CD4-positive, CD25-positive, alpha-beta regulatory T cell (primary cell): ENCODE results near the gene GAL3ST1. TPM values are rescaled to one million over a fixed set of nuclear protein-coding genes. Genes with fewer than 3 reads are reported as not detected.
A peak's percentile ranks its signal among the peaks of the same experiment; 100 is the strongest.
"Not testable (repeated sequence)": the region's sequence is repeated elsewhere in the genome, so short reads cannot be mapped to it uniquely, and the experiment has no call there.

Source experiments
- ATAC-seq, 2 donors: fragments of 150-1000 bp; cut with Tn5 transposase; one replicate each; pipeline ENCODE4 v1.10.0; 2021; ENCODE audit warnings: low read depth in 2 of 2, moderate number of reproducible peaks in 2 of 2, moderate library complexity in 1 of 2
- DNase-seq, 3 donors: peaks; one replicate each; pipeline versions ENCODE4 v3.0.0 to v3.0.0-alpha.2; 2012 to 2022; ENCODE audit warnings: mixed read lengths in 1 of 3
- H3K27ac ChIP-seq: one replicate; pipeline ENCODE4 v1.7.0; 2013; ENCODE audit warnings: mild to moderate bottlenecking, low read length; ENCODE audit not compliant: insufficient read depth, poor library complexity, severe bottlenecking
- H3K27me3 ChIP-seq: one replicate; pipeline ENCODE4 v1.7.0; 2013; ENCODE audit warnings: low read length; ENCODE audit not compliant: control insufficient read depth, insufficient read depth
- H3K36me3 ChIP-seq: one replicate; pipeline ENCODE4 v1.7.0; 2013; ENCODE audit warnings: mild to moderate bottlenecking, low read length, moderate library complexity; ENCODE audit not compliant: control insufficient read depth, insufficient read depth
- H3K4me1 ChIP-seq: 2 replicates; pipeline ENCODE4 v1.7.0; 2013; ENCODE audit warnings: mild to moderate bottlenecking, low read length; ENCODE audit not compliant: insufficient read depth, control insufficient read depth, poor library complexity, severe bottlenecking
- H3K4me3 ChIP-seq: one replicate; pipeline ENCODE4 v1.7.0; 2013; ENCODE audit warnings: low read depth, mild to moderate bottlenecking, low read length, moderate library complexity
- H3K9me3 ChIP-seq, 2 experiments: 1 replicate in 1 of 2; 2 replicates in 1 of 2; pipeline ENCODE4 v1.7.0; 2013; ENCODE audit warnings: low read length in 2 of 2, mild to moderate bottlenecking in 1 of 2, moderate library complexity in 1 of 2; ENCODE audit not compliant: control insufficient read depth in 2 of 2
- H3K27ac Mint-ChIP-seq, 3 donors: one replicate each; pipeline ENCODE4 v1.8.0; 2020 to 2022; ENCODE audit warnings: mild to moderate bottlenecking in 3 of 3, mixed read lengths in 3 of 3, moderate library complexity in 2 of 3
- H3K27me3 Mint-ChIP-seq: one replicate; pipeline ENCODE4 v1.8.0; 2022; ENCODE audit warnings: mild to moderate bottlenecking, mixed read lengths
- H3K36me3 Mint-ChIP-seq: one replicate; pipeline ENCODE4 v1.8.0; 2020; ENCODE audit warnings: mixed read lengths
- H3K4me1 Mint-ChIP-seq, 4 donors: one replicate each; pipeline ENCODE4 v1.8.0; 2020 to 2022; ENCODE audit warnings: mixed read lengths in 4 of 4, mild to moderate bottlenecking in 1 of 4
- H3K4me3 Mint-ChIP-seq, 4 donors: one replicate each; pipeline ENCODE4 v1.8.0; 2020 to 2022; ENCODE audit warnings: mild to moderate bottlenecking in 4 of 4, mixed read lengths in 4 of 4, moderate library complexity in 3 of 4
- H3K9me3 Mint-ChIP-seq, 7 donors: one replicate each; pipeline ENCODE4 v1.8.0; 2020 to 2022; ENCODE audit warnings: mixed read lengths in 7 of 7, mild to moderate bottlenecking in 3 of 7, moderate library complexity in 2 of 7
- polyA plus RNA-seq, 4 donors: library from polyadenylated mRNA; unstranded; fragments of 300-500 nt; fragmentation: Illumina TruSeq; gene quantifications; one replicate each; pipeline ENCODE4 v1.2.3, GENCODE V29; 2021
- total RNA-seq: library from RNA; stranded (reverse); gene quantifications from one replicate; pipeline ENCODE4 v1.2.3, GENCODE V29; 2022

The GAL3ST1 gene
- total and polyA plus RNA-seq, 5 donors from 2014 or later, result 0.44 to 0.49 TPM; not detected in 3

DNA sequence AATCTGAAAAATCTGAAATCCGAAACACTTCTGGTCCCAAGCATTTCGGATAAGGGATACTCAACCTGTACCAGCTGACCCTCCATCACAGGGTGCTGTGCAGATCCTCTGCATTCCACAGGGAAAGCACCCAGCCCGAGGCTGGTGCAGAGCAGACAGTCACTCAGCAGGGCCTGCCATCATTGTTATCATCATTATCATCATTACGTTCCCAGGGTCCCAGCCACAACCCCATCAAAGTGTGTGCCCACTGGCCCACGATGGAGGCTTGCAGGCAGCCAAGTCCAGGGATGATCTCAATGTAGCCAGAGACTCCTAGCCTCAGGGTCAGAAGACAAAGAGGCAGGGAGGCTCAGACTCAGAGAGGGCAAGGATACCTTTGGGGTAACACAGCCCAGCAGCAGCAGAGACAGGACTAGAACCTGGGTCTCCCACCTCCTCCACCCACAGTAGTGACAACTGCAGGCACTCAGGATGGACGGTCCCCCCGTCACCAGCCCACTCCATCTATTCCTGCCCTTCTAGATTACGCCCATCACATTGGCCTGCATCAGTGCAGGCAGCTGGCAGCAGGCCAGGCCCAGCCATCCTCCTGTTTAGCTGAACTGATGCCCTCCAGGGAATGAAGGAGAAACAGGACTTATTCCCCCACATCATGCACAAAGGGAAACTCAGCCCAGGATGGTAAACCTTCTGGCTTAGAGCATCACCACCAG lies 10.3 kb downstream of the GAL3ST1 start:
- H3K4me3 Mint-ChIP-seq, result no peak overlapping the region
- DNase-seq (no peak), ATAC-seq (no peak)
- no peaks in the 10 kb centered on the region for H3K27me3 ChIP-seq
- H3K36me3 ChIP-seq, result no peaks in the 10 kb centered on the region
- H3K27me3 Mint-ChIP-seq, result peaks cover 3% of the 10 kb centered on the region
- peaks cover 2% of the 10 kb centered on the region for H3K36me3 Mint-ChIP-seq
- H3K9me3 ChIP-seq, result no peaks in the 10 kb centered on the region
- H3K27ac ChIP-seq, result no peak overlapping the region
- H3K4me1 ChIP-seq, result no peaks in the 10 kb centered on the region
- H3K9me3 Mint-ChIP-seq, result no peaks in the 10 kb centered on the region
- H3K4me3 ChIP-seq, result no peak overlapping the region
- no peaks in the 10 kb centered on the region for H3K4me1 Mint-ChIP-seq
- H3K27ac Mint-ChIP-seq, result no peak overlapping the region

DNA sequence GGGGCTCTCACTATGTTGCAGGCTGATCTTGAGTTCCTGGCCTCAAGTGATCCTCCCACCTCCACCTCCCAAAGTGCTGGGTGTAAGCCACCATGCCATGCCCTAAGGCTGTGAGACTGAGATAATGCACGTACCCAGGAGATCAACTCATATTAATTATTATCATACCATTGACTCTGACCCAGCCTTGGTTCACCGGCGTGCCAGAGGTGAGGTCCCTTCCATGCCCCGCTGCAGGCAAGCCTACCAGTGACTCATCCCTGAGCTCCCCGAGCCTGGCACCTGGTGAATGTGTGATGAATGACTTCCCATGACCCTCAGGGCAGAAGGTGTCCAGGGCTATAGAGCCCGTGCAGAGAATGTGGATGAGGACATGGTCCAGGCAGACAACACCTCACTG lies 12.1 kb downstream of the GAL3ST1 start:
- no peaks in the 10 kb centered on the region for H3K27me3 Mint-ChIP-seq
- no peaks in the 10 kb centered on the region for H3K27me3 ChIP-seq
- no peaks in the 10 kb centered on the region for H3K36me3 ChIP-seq

DNA sequence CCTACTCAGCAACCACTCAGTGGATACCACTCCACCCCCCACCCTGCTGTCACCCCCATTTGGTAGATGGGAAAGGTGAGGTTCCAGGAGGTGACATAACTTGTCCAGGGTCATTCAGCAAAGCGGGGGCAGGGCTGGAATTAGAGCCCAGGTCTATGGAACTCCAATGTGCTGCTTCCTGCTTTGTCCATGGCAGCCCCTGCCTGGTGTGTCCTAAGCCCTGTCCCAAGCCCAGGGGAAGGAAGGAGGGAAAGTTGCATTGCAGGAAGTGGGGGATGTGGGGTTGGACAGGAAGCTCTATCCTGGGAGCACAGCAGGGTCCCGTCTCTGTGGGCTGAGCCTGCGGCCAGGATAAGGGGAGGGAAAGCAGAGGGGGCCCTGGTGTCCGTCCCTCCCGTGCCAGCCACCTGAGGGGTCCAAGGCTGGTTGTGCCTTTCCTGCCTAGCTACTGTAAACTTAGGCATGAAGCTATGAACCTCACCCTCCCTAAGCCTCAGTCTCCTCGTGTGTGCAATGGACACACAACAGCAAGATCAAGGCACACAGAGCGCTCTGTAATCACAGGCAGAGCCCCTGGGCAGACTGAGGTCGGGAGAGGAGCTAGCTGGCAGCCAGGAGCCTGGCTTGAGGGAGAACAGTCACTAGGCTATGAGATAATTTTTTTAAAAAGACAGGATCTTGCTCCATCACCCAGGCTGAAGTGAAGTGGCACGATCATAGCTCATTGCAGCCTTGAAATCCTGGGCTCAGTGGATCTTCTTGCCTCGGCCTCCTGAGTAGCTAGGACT lies 12.9 kb downstream of the GAL3ST1 start:
- DNase-seq (no peak), ATAC-seq (no peak)
- H3K9me3 ChIP-seq, result no peaks in the 10 kb centered on the region
- Mint-ChIP-seq H3K9me3 (no peaks in the 10 kb centered on the region), H3K4me3 (no peak overlapping the region), H3K36me3 (no peaks in the 10 kb centered on the region), H3K27me3 (no peaks in the 10 kb centered on the region), H3K4me1 (no peaks in the 10 kb centered on the region), H3K27ac (no peak overlapping the region)
- no peak overlapping the region for H3K27ac ChIP-seq
- no peaks in the 10 kb centered on the region for H3K36me3 ChIP-seq
- H3K27me3 ChIP-seq, result no peaks in the 10 kb centered on the region
- no peaks in the 10 kb centered on the region for H3K4me1 ChIP-seq
- H3K4me3 ChIP-seq, result no peak overlapping the region

More for the DNA sequence above, 12.1 kb downstream of the GAL3ST1 start:
- DNase-seq (no peak), ATAC-seq (no peak)
- H3K4me3 ChIP-seq, result no peak overlapping the region
- H3K9me3 ChIP-seq, result no peaks in the 10 kb centered on the region
- Mint-ChIP-seq H3K36me3 (no peaks in the 10 kb centered on the region), H3K9me3 (no peaks in the 10 kb centered on the region), H3K4me3 (no peak overlapping the region), H3K27ac (no peak overlapping the region), H3K4me1 (no peaks in the 10 kb centered on the region)
- no peak overlapping the region for H3K27ac ChIP-seq
- no peaks in the 10 kb centered on the region for H3K4me1 ChIP-seq

DNA sequence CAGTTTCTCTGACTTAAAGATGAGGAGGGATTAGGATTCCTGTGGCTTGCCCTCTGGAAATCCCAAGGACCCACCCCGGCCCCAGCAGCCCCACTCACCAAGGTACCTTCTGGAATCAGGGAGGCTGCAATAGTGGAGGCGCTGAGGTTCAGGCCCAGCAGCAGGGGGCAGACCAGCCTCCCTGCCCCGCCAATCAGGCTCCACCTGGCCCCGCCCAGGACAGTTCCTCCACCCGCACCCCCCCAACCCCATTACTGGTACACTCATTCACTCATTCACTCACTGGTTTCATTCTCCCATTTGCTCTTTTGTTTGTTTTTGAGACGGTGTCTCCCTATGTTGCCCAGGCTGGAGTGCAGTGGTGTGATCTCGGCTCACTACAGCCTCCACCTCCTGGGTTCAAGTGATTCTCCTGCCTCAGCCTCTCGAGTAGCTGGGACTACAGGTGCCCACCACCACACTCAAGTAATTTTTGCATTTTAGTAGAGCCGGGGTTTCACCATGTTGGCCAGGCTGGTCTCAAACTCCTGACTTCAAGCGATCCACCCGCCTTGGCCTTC lies 13.7 kb downstream of the GAL3ST1 start:
- H3K4me1 ChIP-seq, H3K9me3 ChIP-seq, ATAC-seq, DNase-seq, H3K9me3 Mint-ChIP-seq, H3K4me3 Mint-ChIP-seq, H3K27me3 Mint-ChIP-seq, H3K27me3 ChIP-seq, H3K4me3 ChIP-seq, H3K4me1 Mint-ChIP-seq, H3K36me3 ChIP-seq, H3K36me3 Mint-ChIP-seq, H3K27ac ChIP-seq: not testable (repeated sequence)
- H3K27ac Mint-ChIP-seq, result peak overlapping the region in 1 of 3 donors; percentile 42

DNA sequence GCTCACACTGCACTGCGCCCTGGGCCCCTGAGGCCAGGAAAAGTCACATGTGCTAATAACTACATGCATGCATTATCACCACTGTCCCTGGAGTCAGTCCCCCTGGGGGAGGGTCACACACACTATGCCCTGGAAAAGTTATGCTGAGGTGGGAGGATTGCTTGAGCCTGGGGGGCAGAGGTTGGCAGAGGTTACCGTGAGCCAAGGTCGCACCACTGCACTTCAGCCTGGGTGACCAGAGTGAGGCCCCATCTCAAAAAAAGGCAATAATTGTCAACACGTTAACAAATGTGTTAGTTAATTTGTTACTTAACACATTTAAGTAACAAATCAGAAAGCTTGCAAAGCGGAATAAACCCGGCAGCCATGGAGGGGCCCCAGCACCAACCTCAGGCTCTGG lies 14.6 kb downstream of the GAL3ST1 start:
- Mint-ChIP-seq H3K36me3 (no peaks in the 10 kb centered on the region), H3K4me3 (no peak overlapping the region), H3K27me3 (no peaks in the 10 kb centered on the region), H3K9me3 (no peaks in the 10 kb centered on the region), H3K4me1 (no peaks in the 10 kb centered on the region), H3K27ac (no peak overlapping the region)
- Histone ChIP-seq H3K27ac (no peak overlapping the region), H3K36me3 (no peaks in the 10 kb centered on the region), H3K27me3 (no peaks in the 10 kb centered on the region), H3K9me3 (no peaks in the 10 kb centered on the region), H3K4me1 (no peaks in the 10 kb centered on the region), H3K4me3 (no peak overlapping the region)
- ATAC-seq (no peak), DNase-seq (no peak)

DNA sequence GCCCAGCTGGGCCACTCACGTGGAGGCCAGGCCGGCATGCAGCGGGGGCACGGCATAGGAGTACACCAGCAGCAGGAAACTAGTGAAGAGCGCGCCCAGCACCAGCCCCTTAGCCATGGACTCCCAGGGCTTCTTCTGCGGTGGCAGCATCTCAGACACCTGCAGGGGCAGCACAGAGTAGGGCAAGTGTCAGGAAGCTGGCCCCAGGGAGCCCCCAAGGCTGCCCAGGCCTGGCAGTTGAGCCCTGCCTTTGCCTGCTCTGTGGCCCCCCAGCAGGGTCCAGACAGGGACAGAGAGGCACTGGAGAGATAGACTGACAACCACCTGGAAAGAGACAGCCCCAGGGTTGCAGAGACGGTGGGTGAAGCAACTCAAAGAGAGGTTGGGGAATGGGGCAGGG lies 17.2 kb downstream of the GAL3ST1 start:
- Histone ChIP-seq H3K4me3 (no peak overlapping the region), H3K9me3 (no peaks in the 10 kb centered on the region), H3K27me3 (no peaks in the 10 kb centered on the region), H3K36me3 (no peaks in the 10 kb centered on the region), H3K4me1 (no peaks in the 10 kb centered on the region), H3K27ac (no peak overlapping the region)
- Mint-ChIP-seq H3K27ac (no peak overlapping the region), H3K36me3 (no peaks in the 10 kb centered on the region), H3K4me1 (no peaks in the 10 kb centered on the region), H3K27me3 (no peaks in the 10 kb centered on the region), H3K4me3 (no peak overlapping the region), H3K9me3 (no peaks in the 10 kb centered on the region)
- ATAC-seq, result no peak
- DNase-seq, result no peak

DNA sequence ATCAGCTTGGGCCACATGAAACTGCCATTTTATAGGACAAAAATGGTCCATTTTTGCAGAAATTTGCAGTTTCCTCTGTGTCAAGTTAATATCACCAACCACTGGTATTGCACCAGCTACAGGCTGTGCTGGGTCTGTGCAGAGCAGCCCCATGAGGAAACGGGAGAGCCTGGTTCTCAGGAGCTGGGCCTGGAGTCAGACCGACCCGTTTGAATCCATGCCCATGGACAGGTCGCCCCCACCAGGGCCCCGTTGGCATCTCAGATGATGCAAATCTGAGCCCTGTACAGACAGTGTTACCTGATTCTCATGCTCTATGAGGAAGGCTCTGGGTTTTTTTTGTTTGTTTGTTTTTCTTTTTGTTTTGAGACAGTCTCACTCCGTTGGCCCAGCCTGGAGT lies 18.1 kb downstream of the GAL3ST1 start:
- Histone ChIP-seq H3K36me3 (no peaks in the 10 kb centered on the region), H3K9me3 (no peaks in the 10 kb centered on the region), H3K4me1 (no peaks in the 10 kb centered on the region), H3K27me3 (no peaks in the 10 kb centered on the region), H3K4me3 (no peak overlapping the region), H3K27ac (no peak overlapping the region)
- Mint-ChIP-seq H3K9me3 (no peaks in the 10 kb centered on the region), H3K27me3 (no peaks in the 10 kb centered on the region), H3K4me3 (no peak overlapping the region), H3K4me1 (no peaks in the 10 kb centered on the region), H3K36me3 (no peaks in the 10 kb centered on the region), H3K27ac (no peak overlapping the region)
- DNase-seq, result no peak
- no peak for ATAC-seq
